Activated CD4-positive, alpha-beta T cell treated with anti-CD3 and anti-CD28 coated beads for 4 hours (primary cell): ENCODE data around the gene CASKIN1.

Source experiments
- DNase-seq, 2 donors: peaks; one replicate each; pipeline ENCODE4 v3.0.0-alpha.2; 2020

The CASKIN1 gene

DNA sequence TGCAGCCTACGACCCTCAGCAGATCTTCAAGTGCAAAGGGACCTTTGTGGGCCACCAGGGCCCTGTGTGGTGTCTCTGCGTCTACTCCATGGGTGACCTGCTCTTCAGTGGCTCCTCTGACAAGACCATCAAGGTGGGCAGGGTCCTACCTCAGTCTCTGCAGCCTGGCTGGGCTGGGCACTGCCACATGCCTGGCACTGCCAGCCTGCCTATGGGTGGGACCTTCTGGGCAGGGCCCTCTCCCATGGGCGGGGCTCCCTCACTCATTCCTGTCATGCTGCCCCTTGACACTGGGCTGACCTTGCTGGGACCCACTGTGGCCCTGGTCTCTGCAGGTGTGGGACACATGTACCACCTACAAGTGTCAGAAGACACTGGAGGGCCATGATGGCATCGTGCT is 22.5 kb downstream of the CASKIN1 start:
- no peak for DNase-seq

DNA sequence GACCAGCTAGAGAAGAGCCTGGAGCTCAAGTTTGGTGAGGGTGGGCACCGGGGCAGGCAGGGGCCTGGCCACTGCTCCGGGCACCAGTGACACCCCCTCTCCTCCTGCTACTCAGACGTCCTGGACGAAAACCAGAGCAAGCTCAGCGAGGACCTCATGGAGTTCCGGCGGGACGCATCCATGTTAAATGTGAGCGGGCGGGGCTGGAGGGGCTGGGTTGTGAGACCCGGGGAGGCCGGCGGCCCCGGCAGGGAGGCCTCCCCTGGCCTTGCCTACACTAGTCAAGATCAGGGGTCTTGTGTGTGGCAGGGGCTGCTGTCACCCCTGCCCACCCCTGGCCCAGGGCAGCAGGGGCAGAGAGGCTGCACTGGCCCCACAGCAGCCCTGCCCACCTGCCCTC is 23.0 kb downstream of the CASKIN1 start:
- DNase-seq, result no peak

DNA sequence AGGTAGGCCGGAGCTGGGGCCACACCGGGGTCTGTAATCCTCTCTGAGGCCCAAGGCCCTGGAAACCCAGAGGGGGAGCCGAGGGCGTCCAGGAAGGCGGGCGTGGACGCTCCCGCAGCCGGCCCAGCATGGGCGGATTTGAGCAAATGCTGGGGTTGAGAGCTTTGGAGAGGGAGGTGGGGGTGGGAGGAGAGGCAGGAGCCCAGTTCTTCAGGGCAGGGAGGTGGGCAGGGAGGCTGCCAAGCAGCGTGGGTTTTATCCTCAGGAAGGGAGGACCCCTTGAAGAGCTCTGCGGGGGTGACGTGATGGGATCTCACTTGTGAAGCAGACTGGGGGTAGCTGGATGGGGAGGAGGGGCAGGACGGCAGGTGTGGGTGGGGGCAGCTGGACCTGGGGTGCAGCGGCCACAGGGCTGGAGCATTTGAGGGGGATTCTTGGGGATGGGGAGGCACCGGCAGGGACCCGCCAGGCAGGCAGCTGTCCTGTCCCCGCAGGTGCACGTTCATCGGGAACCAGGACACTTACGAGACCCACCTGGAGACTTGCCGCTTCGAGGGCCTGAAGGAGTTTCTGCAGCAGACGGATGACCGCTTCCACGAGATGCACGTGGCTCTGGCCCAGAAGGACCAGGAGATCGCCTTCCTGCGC is 23.6 kb downstream of the CASKIN1 start:
- DNase-seq, result no peak

DNA sequence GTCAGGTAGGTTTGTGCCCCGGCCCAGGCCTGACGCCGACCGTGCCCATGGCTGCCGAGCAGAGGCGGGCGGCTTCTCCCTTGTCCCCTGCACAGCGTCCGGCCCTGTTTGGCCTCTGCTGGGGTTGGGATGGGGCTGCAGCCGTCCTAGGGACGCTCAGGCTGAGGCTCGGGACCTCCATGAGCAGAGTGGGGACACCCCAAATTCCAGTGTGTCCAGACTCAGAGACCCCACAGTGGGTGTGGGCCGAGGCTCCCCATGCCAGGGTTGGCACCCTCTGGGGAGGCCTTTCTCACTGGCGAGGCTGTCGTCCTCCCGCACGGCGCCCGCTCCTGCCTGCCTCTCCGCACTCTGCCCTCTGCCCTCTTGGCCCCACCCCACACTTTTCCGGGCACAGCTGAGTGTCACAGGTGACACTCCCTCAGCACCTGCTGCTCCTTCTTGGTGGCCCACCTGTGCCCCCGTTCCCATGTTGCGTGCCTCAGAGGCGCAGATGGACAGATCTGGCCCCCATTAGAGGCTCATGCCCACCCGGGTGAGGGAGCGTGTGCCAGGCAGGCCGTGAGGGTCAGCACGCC is 24.7 kb downstream of the CASKIN1 start:
- DNase-seq, result no peak

DNA sequence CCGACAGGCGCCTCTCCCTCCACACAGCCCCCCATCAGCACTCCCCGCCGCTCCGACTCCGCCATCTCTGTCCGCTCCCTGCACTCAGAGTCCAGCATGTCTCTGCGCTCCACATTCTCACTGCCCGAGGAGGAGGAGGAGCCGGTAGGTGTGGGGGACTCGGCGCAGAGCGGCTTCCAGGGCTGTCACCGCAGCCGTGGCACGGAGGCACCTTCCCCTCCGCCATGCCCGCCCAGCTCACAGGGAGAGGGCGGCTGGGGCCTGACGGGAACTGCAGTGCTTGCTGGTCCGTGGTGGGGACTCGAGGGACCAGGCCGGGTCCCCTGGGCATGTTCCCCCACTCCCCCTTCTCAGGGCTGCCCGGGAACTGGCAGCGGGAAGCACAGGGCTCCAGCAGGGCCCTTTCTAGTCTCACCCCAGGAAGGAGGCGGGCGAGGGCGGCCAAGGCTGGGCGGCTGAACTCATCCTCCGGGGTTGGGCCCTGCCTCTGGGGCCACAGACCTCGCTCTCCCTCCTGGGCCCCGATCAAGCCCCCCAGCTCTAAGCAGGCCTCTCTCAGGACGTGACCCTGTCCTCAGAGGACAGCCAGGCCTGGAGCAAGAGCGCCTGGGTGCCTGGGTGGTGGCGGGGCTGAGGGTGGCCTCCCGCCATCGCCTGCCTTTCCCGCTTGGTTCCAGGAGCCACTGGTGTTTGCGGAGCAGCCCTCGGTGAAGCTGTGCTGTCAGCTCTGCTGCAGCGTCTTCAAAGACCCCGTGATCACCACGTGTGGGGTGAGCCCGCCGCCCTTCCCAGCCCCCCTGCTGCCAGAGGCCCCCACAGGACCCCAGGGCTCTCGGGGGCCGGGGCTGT is 25.6 kb downstream of the CASKIN1 start:
- no peak for DNase-seq

DNA sequence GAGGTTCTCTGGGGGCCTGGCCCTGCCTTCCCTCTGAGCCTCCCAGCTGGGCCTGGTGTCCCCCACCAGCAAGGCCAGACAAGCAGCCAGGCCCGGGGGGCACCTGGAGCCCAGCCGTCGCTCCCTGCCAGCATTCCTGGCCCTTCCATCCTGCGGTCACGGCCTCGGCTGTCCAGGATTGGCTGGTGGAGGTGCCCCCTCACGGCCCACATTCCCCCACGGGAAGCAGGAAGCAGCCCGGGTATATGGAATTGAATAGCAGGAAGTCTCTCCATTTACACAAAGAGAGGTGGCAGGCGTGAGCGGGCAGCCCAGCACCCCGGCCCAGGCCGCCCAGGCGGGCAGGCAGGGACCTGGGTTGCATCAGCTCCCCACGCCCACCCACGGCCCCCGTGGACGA is 26.3 kb downstream of the CASKIN1 start:
- DNase-seq, result no peak

DNA sequence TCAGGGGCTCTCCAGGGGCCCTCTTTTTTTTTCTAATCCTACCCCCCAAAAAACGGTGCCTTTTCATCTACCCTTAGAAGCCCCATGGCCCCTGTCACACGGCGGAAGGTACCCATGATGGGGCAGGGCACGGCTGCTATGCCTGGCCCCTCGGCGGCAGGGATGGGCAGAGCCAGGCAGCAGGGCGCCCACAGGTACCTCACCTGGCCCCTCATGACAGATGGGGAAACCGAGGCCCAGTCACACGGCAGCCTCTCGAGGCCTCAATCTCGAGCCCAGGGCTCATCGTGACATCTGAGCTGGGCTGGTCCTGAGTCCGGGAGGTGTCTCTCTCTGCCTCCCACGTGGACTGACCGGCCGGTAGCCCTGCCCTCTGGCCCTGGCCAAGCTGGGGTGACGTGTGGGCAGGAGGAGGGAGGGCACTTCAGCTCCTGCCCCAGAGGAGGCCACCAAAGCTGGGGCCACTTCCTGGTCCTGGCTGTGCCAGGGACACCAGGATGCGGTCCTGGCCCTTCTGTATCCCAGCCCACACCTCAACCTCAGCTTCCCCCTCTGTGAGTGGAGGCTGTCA is 29.3 kb downstream of the CASKIN1 start:
- DNase-seq, result no peak

DNA sequence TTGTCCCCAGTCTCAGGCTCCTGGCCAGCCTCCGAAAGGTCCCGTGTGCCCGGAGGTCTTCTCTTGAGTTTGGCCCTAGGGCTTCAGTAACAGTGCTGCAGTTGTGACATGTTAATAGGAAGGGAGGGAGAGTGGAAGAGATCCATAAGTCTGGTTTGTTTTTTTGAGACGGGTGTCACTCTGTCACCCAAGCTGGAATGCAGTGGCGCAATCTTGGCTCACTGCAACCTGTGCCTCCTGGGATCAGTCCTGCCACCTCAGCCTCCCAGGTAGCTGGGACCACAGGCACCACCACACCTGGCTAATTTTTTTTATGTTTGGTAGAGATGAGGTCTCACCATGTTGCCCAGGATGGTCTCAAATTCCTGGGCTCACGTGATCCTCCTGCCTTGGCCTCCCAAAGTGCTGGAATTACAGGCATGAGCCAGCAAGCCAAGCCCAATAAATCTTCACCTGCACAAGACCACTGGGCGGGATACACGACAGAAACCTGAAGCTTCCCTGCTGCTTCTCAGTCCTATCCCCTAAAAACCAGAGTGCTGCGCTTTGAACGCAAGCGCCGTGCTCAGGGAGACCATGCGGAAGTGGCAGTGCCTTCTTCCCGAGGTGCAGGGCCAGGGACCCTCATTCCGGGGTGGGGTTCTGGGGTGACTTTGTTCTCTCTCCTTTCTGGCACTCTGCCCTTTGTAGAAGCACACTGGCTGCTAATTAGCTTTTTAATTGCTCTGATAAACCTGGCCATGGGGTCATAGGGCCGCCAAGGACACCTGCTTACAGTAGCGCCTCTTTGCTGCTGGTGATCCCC is 29.9 kb downstream of the CASKIN1 start:
- DNase-seq, result no peak

DNA sequence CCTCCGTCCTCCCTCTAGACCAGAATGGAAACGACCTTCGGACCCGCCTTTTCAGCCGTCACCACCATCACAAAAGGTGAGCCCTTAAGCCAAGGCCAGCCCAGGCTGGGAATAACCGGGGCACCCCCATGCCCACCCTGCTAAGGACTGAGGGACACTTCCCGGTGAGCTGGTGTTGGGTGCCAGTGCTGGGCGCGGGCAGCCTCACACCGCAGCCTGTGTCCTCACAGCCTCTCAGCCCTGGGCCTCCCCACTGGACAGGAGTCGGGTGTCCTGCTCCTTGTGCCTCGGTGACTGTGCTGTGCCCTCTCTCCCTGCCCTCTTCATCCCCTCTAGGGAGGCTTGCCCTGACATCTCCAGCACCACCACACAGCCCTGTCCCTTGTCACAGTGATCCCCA is 30.5 kb downstream of the CASKIN1 start:
- no peak for DNase-seq

DNA sequence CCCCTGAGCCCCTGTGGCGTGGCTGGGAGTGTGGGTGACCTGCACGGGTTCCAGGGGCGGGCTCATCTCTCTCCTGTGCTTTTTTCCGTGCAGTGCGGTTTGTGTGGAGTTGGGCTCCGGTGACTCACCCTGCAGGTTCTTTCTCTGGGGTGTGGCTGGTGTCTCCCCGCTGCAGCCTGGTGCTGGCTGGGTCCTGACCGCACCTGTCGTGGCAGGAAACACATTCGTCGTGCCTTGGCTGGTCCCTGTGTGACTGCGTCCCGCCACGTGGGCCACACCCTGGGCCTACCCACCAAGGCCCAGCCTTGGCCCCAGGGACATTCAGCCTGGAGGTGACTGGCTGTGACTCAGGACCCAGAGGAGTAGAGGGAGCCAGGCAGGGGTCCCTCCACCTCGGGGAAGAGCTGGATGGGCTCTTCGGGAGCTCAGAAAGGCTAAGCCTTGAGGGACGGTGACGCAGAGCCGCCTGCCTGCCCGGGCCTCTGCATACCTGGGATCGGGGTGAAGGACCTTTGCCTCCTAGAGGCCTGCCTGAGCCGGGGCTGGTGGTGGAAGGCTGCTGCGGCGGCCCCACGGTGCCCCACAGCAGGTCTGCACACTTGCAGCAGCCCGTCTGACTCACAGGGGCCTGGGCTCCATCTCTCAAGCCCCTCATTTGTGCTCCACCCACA is 33.1 kb downstream of the CASKIN1 start:
- DNase-seq, result no peak

DNA sequence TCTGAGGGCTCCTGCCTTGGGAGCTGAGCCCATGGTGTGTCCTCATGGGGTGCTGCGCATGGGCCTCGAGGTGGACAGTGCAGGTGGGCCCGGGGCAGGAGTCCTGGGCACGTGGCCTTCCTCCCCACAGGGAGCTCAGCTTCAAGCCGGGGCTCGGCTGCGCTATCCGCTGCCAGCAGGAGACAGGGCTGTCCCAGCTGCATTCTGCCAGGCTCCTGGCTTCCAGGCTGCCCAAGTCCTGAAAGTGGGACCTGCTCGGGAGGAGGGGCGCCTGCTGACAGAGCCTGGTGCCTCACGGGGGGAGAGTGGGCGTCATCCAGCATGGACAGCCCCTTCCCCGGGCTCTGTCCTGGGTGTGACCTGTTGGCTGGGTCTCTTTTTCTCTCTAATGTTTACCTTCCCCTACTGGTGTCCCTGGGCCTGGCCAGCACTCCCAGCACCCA is 33.7 kb downstream of the CASKIN1 start:
- DNase-seq, result no peak

DNA sequence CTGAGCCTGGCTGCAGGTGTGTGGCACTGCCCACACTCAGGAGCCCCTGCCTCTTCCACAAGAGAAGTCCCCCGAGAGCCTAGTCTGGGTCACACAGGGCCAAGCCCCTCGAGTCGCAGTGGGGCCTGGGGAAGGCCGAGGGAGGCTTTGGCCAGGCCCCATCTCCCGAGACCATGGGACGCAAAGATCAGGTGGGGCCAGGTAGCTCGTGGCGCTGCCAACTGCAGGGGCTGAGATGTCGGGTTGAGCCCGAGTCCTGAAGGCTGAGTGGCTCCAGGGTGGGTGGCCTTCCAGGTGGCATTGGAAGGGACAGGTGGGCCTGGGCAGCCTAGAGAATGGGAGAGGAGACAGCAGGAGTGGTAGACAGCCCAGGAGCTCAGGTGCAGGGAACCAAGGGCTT is 34.5 kb downstream of the CASKIN1 start:
- DNase-seq, result no peak

DNA sequence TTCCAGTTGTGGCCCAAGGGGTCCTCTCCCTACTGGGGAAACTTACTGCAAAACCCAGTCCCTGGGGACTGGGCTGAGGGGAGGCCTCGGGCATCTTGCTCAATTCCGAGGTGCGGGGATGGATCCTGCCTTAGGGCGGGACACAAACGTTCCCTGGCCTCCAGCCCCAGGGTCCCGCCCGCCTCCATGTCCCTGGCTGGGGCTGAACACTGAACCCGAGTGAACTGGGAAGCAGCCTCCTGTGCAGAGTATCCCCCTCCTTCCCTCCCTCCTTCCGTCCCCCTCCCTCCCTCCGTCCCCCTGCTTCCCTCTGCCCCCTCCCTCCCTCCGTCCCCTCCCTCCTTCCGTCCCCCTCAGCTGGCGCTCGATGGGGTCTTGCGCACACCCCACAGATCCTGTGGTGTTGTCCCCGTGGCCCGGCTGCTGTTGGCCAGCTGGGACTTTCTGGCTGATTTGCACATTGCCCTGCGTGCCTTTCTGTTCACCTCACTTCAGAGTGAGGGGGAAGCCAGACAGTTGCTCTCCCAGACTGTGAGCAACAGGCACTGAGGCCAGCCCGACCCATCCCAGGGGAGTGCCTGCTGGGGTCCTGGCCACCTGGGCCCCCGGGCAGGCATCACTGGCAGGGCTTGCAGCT is 35.4 kb downstream of the CASKIN1 start:
- DNase-seq, result no peak

DNA sequence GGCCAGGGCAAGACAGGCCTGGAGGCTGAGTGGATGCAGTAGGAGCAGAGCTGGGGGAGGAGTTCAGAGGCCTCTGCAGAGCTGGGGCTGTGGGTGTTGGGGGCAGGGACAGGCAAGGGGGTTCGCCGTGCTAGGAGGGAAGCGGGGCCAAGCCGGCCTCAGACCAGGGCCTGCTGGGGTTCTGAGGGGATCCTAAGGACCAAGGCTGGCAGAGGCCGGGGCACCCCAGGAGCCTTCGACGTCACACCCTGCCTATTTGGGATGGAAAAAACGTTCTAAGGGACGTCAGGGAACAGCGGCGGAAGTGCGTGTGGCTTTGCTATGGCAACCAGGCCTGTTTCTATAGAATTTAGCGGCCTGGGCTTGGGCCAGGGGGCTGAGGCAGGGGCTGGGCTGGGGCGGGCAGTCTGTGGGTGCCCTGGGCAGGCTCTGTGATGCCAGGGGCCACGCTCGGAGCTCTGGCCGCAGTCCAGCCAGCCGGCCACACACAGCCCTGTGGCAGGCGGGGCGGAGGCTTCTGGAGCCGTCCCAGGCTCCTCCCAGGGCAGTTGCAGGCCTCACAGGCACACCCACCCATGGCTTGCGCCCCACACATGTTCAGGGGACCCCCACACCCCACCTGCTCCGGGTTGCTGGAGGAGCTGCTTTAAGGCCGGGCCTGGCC is 37.1 kb downstream of the CASKIN1 start:
- DNase-seq, result no peak

DNA sequence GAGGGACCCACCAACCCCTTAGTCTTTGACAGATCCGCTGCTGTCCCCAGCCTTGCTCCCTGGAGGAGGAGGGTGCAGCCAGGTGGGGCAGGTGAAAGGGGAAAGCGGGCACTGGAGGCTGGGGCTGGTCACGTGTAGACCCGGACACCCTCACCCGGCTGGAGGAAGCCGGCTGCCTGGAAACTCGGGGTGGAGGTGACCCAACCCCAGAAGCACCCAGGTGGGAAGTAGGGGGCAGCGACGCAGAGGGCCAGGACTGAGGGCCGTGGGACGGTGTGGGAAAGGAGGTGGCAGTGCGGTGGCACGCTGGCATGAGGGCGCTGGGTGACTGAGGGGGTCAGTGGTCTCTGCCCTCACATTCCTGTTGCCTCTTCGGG is 38.2 kb downstream of the CASKIN1 start:
- DNase-seq, result no peak

DNA sequence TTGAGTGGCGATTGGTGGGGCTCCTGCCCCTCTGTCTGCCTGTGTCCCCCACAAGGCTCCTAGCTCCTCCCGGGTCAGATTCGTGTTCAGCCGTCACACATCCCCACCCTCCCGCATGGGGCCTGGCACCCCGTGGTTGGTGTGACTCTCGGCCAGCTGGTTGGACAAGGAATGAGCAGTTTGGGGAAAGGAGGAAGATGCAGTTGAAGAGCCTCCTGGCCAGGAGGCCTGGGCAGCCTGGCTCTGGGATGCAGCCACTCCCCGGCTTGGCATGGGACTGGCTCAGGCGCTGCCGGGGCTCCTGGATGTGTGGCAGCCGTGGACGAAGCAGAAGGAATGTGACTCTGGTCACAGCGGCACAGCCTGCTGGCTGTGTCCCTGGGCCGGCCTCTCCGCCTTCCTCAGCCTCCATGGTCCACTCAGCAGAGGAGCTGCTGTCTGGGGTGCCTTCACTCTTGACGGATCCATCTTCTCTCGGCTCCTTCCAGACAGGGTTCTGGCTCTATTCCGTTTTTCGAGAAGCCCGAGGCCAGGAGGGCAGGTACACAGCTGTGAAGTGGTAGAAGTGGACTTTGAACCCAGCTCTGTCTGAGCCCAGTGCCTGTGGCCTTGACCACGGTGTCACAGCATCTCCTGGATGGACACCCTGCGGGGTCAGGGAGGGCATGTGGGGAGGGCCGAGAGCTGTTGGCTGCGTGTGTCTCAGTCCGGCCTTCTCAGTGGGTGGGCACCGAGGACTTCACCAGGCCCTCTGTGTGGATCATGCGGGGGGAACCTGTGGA is 38.7 kb downstream of the CASKIN1 start:
- no peak for DNase-seq

DNA sequence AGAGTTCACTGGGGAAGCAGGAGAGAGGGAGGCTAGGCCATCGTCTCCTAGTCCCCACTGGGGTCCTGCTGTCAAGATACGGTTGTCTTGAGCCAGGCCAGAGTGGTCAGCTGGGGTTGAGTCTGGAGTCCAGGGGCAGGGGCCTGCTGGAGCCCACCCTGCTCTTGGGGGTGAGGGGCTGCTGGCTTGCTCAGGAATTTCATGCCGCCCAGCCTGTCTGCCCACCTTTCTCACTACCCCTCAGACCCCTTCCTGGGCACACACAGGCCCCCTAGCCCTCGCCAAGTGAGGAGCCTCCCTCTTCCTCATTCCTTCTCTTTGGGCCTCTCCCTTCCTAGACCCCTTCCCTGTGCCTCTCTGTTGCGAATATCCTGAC is 39.6 kb downstream of the CASKIN1 start:
- DNase-seq, result no peak

DNA sequence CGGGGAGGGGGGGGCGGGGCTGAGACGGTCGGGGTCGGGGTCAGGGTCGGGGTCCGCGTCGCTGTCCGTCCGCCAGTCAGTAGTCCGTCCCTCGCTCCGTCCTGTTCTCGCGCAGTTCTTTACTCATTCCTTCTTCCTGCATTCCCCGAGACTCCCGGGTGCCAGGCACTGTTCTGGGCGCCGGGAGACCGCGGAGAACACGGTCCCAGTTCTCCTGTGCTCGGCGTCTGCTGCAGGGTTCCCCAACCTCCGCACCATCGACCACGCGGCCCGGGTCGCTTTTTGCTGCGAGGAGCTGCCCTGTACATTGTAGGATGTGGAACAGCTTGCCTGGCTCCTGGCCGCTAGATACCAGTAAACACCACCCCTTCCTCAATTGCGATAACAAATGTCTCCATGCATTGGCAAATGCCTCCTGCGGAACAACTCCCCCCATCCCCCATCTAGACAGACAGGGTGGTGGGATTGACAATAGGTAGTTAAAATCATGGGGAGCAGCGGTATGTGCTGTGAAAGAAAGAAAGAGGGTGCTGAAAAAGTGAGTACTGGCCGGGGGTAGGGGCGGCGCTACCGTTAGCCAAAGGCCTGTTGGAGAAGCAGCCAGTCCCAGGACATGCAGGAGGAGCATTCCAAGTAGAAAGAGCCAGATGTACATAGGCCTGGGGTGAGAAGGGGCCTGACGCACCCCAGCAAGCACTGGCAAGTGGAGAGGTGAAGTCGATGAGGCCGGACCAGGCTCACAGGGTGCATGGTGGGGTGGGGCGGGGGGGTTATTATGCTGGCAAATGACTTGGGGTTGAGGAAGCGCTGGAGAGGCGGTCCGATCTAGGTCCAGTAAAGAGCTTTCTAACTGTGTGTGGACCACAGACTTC is 40.2 kb downstream of the CASKIN1 start:
- DNase-seq, result no peak
